Thyroid gland (tissue), 4 donors: ENCODE data around the gene NSRP1. TPM values are rescaled to one million over a fixed set of nuclear protein-coding genes. Genes with fewer than 3 reads are reported as not detected.

Experiments
- DNase-seq, 2 donors: peaks; one replicate each; pipeline ENCODE4 v3.0.0-alpha.2; 2019
- H3K27ac ChIP-seq, 3 donors: fragments of 200-600 bp; sonication (generic); 1 replicate in 2 of 3; 2 replicates in 1 of 3; pipeline ENCODE4 v1.5.1; 2016 to 2019; ENCODE audit warnings: mild to moderate bottlenecking in 1 of 3, moderate library complexity in 1 of 3
- H3K27me3 ChIP-seq: fragments of 200-600 bp; sonication (generic); one replicate; pipeline ENCODE4 v1.5.1; 2019
- H3K36me3 ChIP-seq, 2 donors: fragments of 200-600 bp; sonication (generic); one replicate each; pipeline ENCODE4 v1.5.1; 2016 to 2019
- H3K4me1 ChIP-seq, 2 donors: fragments of 200-600 bp; sonication (generic); one replicate each; pipeline ENCODE4 v1.5.1; 2017 to 2019
- H3K4me3 ChIP-seq, 3 donors: fragments of 200-600 bp; sonication (generic); replicated peaks in 1 of 3; 1 replicate in 2 of 3; 2 replicates in 1 of 3; pipeline ENCODE4 v1.5.1; 2016; ENCODE audit warnings: mild to moderate bottlenecking in 1 of 3
- H3K9me3 ChIP-seq: fragments of 200-600 bp; sonication (generic); one replicate; pipeline ENCODE4 v1.5.1; 2017
- POLR2A ChIP-seq, 2 donors: fragments of 450-650 bp; IDR thresholded peaks; one replicate each; pipeline ENCODE4 v1.6.1; 2017; ENCODE audit warnings: antibody characterized with exemption in 2 of 2, mild to moderate bottlenecking in 2 of 2, moderate library complexity in 1 of 2
- WGBS, 2 donors: methylation state at CpG; one replicate each; pipeline ENCODE4 v1.1.5; 2017; 5-methylcytosine and 5-hydroxymethylcytosine counted together
- intact Hi-C: fragments of 100-400 bp; cut with DNase I; formaldehyde crosslinking; loops from one replicate; pipeline ENCODE4 v1.15.1; 2023
- total RNA-seq, 4 donors: library from RNA; depleted of rRNA; stranded (reverse); fragments of >200 nt; gene quantifications; one replicate each; pipeline ENCODE4 v1.2.3, GENCODE V29; 2016
- TF ChIP-seq, protein P1 (sequence below), 6 experiments: fragments of 200-600 bp in 3 of 6; fragments of 450-650 bp in 3 of 6; sonication (generic) in 3 of 6; IDR thresholded peaks; one replicate each; pipeline ENCODE4 v1.5.1; 2016 to 2019; ENCODE audit warnings: antibody characterized with exemption in 6 of 6, mild to moderate bottlenecking in 2 of 6, inconsistent platforms in 1 of 6, moderate library complexity in 1 of 6

The NSRP1 gene
- total RNA-seq, 4 donors from 2014 or later = 21.3 to 33.3 (median 25.5) TPM

DNA sequence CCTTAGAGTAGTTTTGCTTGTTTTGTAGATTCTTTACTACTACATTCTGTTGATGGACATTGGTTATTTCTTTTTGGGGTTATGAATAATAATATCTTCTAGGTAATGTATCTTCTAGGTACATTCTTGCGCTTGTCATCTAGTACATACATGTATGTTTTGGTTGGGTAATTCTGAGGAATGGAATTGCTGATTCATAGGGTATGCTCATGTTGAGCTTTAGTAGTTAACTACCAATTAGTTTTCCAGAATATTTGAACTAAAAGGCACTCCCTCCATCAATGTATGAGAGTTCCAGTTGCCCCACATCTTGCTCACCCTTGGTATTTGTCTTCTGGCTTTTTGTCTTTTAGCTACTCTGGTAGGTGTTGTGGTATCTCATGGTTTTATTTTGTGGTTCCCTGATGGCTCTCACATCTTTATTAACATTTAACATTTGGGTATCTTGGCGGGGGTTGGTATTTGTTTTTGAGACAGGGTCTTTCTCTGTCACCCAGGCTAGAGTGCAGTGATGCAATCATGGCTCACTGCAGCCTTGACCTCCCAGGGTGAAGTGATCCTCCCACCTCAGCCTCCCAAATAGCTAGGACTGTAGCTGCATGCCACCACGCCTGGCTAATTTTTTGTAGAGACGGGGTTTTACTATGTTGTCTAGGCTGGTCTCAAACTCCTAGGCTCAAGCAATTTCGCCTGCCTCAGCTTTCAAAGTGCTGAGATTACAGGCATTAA is 71.8 kb downstream of the NSRP1 start:
- H3K36me3 ChIP-seq = peaks cover 15 to 23% of the 10 kb centered on the region in 2 donors
- no peak overlapping the region for H3K4me3 ChIP-seq
- 94 to 96% methylated on average over 5 of the region's 5 CpGs for WGBS, 2 donors
- no peaks in the 10 kb centered on the region for H3K4me1 ChIP-seq
- H3K27me3 ChIP-seq = no peaks in the 10 kb centered on the region
- intact Hi-C loops = no loop called here
- H3K9me3 ChIP-seq = no peaks in the 10 kb centered on the region
- TF ChIP-seq POLR2A (IDR thresholded peaks at IDR 0.05) = no peak
- TF ChIP-seq, protein P1, sequence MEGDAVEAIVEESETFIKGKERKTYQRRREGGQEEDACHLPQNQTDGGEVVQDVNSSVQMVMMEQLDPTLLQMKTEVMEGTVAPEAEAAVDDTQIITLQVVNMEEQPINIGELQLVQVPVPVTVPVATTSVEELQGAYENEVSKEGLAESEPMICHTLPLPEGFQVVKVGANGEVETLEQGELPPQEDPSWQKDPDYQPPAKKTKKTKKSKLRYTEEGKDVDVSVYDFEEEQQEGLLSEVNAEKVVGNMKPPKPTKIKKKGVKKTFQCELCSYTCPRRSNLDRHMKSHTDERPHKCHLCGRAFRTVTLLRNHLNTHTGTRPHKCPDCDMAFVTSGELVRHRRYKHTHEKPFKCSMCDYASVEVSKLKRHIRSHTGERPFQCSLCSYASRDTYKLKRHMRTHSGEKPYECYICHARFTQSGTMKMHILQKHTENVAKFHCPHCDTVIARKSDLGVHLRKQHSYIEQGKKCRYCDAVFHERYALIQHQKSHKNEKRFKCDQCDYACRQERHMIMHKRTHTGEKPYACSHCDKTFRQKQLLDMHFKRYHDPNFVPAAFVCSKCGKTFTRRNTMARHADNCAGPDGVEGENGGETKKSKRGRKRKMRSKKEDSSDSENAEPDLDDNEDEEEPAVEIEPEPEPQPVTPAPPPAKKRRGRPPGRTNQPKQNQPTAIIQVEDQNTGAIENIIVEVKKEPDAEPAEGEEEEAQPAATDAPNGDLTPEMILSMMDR (IDR thresholded peaks at IDR 0.05) = no peak
- no peak overlapping the region for H3K27ac ChIP-seq
- no peak for DNase-seq

DNA sequence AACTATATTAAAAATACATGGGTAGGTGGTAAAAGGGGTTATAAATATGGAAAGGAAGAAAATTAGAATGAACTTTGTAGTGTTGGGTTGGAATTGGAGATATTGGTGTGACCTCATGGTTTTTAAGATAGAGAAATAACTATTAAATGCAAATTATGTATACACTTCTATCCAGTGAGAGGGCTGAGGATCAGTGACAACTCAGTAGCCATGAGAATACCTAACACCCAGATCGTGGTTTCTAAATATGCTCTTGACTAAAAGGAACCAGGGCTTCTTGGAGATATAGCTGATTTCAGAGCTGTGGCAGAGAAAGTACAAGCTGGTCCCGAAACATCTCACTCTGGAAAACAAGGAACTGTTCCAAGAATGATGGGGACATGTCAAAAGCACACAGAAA is 74.5 kb downstream of the NSRP1 start:
- H3K27me3 ChIP-seq = no peaks in the 10 kb centered on the region
- H3K4me1 ChIP-seq = peaks cover 0 to 7% of the 10 kb centered on the region in 2 donors
- intact Hi-C loops = no loop called here
- no peak for TF ChIP-seq POLR2A (IDR thresholded peaks at IDR 0.05)
- TF ChIP-seq, protein P1 (IDR thresholded peaks at IDR 0.05) = no peak
- peaks cover 0 to 1% of the 10 kb centered on the region in 2 donors for H3K36me3 ChIP-seq
- DNase-seq = no peak
- no peak overlapping the region for H3K27ac ChIP-seq
- WGBS, 2 donors = 67 to 80% methylated on average over 2 of the region's 2 CpGs
- no peaks in the 10 kb centered on the region for H3K9me3 ChIP-seq
- no peak overlapping the region for H3K4me3 ChIP-seq

DNA sequence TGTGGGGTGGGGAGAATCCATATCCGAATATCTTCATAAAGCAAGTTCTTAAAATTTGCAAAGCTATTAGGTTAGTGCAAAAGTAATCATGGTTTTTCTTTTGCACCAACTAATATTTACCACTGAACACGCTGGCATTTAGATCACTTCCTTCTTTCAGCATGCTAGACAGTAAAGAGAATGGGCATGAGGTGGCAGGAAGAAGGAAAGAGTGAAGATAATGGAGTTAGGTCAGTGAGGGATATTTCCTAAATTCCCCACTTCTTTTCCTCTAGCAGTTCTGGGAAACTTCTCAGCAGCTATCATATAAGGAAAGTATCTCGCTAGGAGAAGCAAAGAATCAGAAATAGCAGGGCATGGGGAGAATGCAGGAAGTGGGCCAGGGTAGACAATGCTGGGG is 79.9 kb downstream of the NSRP1 start:
- no peak overlapping the region for H3K27ac ChIP-seq
- no peaks in the 10 kb centered on the region for H3K27me3 ChIP-seq
- 79 to 85% methylated on average over 3 of the region's 3 CpGs for WGBS, 2 donors
- H3K4me1 ChIP-seq = peaks cover 0 to 7% of the 10 kb centered on the region in 2 donors
- intact Hi-C loops = no loop called here
- DNase-seq = no peak
- H3K9me3 ChIP-seq = no peaks in the 10 kb centered on the region
- no peak overlapping the region for H3K4me3 ChIP-seq
- H3K36me3 ChIP-seq = no peaks in the 10 kb centered on the region
- no peak for TF ChIP-seq POLR2A (IDR thresholded peaks at IDR 0.05)
- TF ChIP-seq, protein P1 (IDR thresholded peaks at IDR 0.05) = no peak

DNA sequence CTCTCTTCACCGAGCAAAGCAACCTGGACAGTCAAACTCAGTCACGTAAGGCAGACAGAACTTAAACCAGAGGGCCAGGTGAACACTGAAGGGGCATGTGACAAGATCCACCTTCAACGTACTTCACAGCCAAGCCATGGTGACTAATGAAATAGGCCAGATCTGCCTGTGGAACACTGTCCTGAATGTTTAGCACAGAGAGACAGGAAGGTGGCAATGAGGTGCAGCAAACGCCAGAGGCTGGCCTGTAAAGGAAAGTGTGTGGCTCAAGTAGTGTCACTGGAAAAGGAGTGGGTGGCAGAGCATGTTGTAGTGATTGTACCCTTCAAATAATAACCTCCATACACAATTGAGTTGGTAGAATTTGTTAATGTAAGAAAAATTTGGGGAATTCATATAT is 80.8 kb downstream of the NSRP1 start:
- no peak for DNase-seq
- intact Hi-C loops = no loop called here
- WGBS, 2 donors = 78 to 83% methylated on average over 4 of the region's 4 CpGs
- Histone ChIP-seq H3K36me3 (no peaks in the 10 kb centered on the region), H3K4me3 (no peak overlapping the region), H3K4me1 (peaks cover 0 to 7% of the 10 kb centered on the region in 2 donors), H3K9me3 (no peaks in the 10 kb centered on the region), H3K27ac (no peak overlapping the region), H3K27me3 (no peaks in the 10 kb centered on the region)
- no peak for TF ChIP-seq POLR2A (IDR thresholded peaks at IDR 0.05)
- TF ChIP-seq, protein P1 (IDR thresholded peaks at IDR 0.05) = no peak

DNA sequence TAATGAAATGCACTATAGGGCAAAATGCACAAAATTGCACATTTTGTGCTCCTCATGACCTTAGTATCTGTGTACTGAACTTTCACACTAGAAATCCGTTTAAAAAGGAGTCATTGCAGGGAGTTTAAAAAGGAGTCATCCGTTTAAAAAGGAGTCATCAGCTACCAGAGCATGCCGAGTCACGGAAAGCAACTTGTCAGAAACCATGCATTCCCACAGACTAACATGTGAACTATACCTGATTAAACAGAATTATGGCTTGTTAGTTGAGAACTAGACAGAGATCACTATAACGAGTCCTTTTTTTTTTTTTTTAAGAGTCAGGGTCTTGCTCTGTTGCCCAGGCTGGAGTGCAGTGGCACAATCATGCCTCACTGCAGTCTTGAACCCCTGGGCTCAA is 83.0 kb downstream of the NSRP1 start:
- no peak overlapping the region for H3K4me3 ChIP-seq
- peaks cover 0 to 6% of the 10 kb centered on the region in 2 donors for H3K4me1 ChIP-seq
- TF ChIP-seq, protein P1 (IDR thresholded peaks at IDR 0.05) = no peak
- no peak for TF ChIP-seq POLR2A (IDR thresholded peaks at IDR 0.05)
- H3K36me3 ChIP-seq = no peaks in the 10 kb centered on the region
- no peaks in the 10 kb centered on the region for H3K27me3 ChIP-seq
- WGBS, 2 donors = 87 to 88% methylated on average over 5 of the region's 5 CpGs
- no peak for DNase-seq
- no peak overlapping the region for H3K27ac ChIP-seq
- H3K9me3 ChIP-seq = no peaks in the 10 kb centered on the region
- intact Hi-C loops = no loop called here
